Erythroblast (primary cell): Measurements from ENCODE around the gene RASA3.

Source experiments
- GATA1 ChIP-seq: IDR thresholded peaks from 2 replicates; pipeline ENCODE4 v1.6.1; 2011; ENCODE audit warnings: low read depth, mild to moderate bottlenecking, control low read depth, low read length, moderate library complexity
- POLR2A ChIP-seq: IDR thresholded peaks from 2 replicates; pipeline ENCODE4 v1.6.1; 2011; ENCODE audit warnings: mild to moderate bottlenecking, low read length

DNA sequence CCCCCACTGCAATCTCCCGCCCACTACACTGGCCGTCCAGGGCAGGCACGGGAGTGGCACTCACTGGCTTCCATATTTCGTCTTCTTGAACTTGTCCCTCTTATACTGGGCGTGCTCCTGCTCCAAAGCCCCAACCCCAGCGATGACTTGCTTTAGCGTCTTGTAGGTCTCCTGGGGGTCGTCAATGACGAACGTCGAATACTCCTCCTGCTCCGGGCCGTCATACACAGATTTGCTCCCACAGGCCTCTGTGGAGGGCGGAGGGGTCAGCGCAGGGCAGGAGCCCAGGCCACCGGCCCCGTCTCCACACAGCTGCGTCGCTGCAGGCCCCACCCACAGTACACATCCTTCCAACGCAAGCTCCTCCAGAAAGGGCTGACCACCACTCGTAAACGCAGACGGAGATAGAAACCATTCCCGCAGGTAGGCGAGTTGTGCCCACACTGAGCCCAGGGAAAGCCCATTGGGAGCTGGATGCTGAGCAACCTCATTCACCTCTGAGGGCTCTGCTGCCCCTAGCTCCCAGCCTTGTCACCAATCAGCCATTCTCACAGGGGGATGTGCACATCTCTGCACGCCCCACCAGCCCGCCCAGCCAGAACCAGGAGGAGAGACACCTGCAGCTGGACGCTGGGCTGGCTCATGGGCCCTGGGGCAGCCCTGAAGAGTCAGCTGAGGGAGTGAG is 150.7 kb downstream of the RASA3 start:
- no peak for TF ChIP-seq POLR2A
- no peak for TF ChIP-seq GATA1
